HepG2 (cell line): ENCODE results near the gene EFCAB8. TPM values are rescaled to one million over a fixed set of nuclear protein-coding genes. Genes with fewer than 3 reads are reported as not detected.

Experiments
- CCAR2 ChIP-seq: fragments of 200-400 bp; formaldehyde crosslinking; optimal IDR thresholded peaks from 2 replicates; pipeline ENCODE3; 2018; ENCODE audit warnings: low read depth, mild to moderate bottlenecking, low read length, moderate library complexity
- HHEX ChIP-seq: IDR thresholded peaks from 2 replicates; pipeline ENCODE4 v1.6.1; 2016; ENCODE audit warnings: control low read depth
- HNF4A ChIP-seq: sonication (generic); formaldehyde crosslinking; IDR thresholded peaks from 2 replicates; pipeline ENCODE4 v1.4.0; 2020; ENCODE audit warnings: missing genetic modification reagents
- HNF4G ChIP-seq, 2 experiments: sonication (generic) in 1 of 2; formaldehyde crosslinking in 1 of 2; IDR thresholded peaks; 2 replicates each; pipeline versions ENCODE4 v1.4.0 to v1.6.1; 2011 to 2020; ENCODE audit warnings: borderline replicate concordance in 2 of 2, low read depth in 2 of 2, mild to moderate bottlenecking in 2 of 2, low read length in 1 of 2, missing genetic modification reagents in 1 of 2, moderate library complexity in 1 of 2
- LCORL ChIP-seq, 2 experiments: fragments of 450-650 bp in 1 of 2; sonication (generic) in 1 of 2; formaldehyde crosslinking in 1 of 2; IDR thresholded peaks; 2 replicates each; pipeline versions ENCODE4 v1.5.0 to v1.6.1; 2017 to 2020; ENCODE audit warnings: antibody characterized with exemption in 1 of 2, missing genetic modification reagents in 1 of 2
- NFKB2 ChIP-seq: sonication (generic); formaldehyde crosslinking; IDR thresholded peaks from 2 replicates; pipeline ENCODE4 v1.4.0; 2020; ENCODE audit warnings: missing genetic modification reagents, borderline replicate concordance
- PITX1 ChIP-seq: sonication (generic); formaldehyde crosslinking; IDR thresholded peaks from 2 replicates; pipeline ENCODE4 v1.5.1; 2020; ENCODE audit warnings: mild to moderate bottlenecking, missing genetic modification reagents
- TSC22D2 ChIP-seq: sonication (generic); formaldehyde crosslinking; IDR thresholded peaks from 2 replicates; pipeline ENCODE4 v1.5.1; 2020; ENCODE audit warnings: missing genetic modification reagents, mild to moderate bottlenecking, borderline replicate concordance
- ZFP37 ChIP-seq: sonication (generic); formaldehyde crosslinking; IDR thresholded peaks from 2 replicates; pipeline ENCODE4 v1.4.0; 2020; ENCODE audit warnings: missing genetic modification reagents, borderline replicate concordance
- ZMAT3 ChIP-seq: sonication (generic); formaldehyde crosslinking; conservative IDR thresholded peaks from 2 replicates; pipeline ENCODE4 v1.7.0; 2021; ENCODE audit warnings: missing genetic modification reagents
- ZNF264 ChIP-seq: sonication (generic); formaldehyde crosslinking; IDR thresholded peaks from 2 replicates; pipeline ENCODE4 v1.4.0; 2020; ENCODE audit warnings: missing genetic modification reagents
- ZNF501 ChIP-seq: sonication (generic); formaldehyde crosslinking; IDR thresholded peaks from 2 replicates; pipeline ENCODE4 v1.5.1; 2020; ENCODE audit warnings: mild to moderate bottlenecking, moderate library complexity, missing genetic modification reagents
- ZNF557 ChIP-seq: sonication (generic); formaldehyde crosslinking; IDR thresholded peaks from 2 replicates; pipeline ENCODE4 v1.4.0; 2020; ENCODE audit warnings: missing genetic modification reagents
- ZNF652 ChIP-seq: IDR thresholded peaks from 2 replicates; pipeline ENCODE4 v1.6.1; 2016; ENCODE audit warnings: low read depth, borderline replicate concordance
- ZNF713 ChIP-seq: sonication (generic); formaldehyde crosslinking; IDR thresholded peaks from 2 replicates; pipeline ENCODE4 v1.4.0; 2020; ENCODE audit warnings: mild to moderate bottlenecking, missing genetic modification reagents
- polyA plus RNA-seq, 8 experiments: library from polyadenylated mRNA; depleted of rRNA in 3 of 8; stranded (reverse) in 7 of 8; unstranded in 1 of 8; fragments of >200 nt; fragmentation: Illumina TruSeq in 4 of 8; extraction: Trizol in 4 of 8; gene quantifications; 2 replicates each; pipeline versions ENCODE4 v1.2.1 to v1.2.3, GENCODE V29; 2011 to 2016; ENCODE audit warnings: low read depth in 4 of 8, missing spikeins in 1 of 8, mixed read lengths in 1 of 8; ENCODE audit not compliant: insufficient read depth in 1 of 8
- total RNA-seq, 5 experiments: library from RNA; depleted of rRNA; stranded (reverse); fragments of >200 nt; fragmentation: Illumina TruSeq; extraction: Trizol; gene quantifications; 2 replicates each; pipeline ENCODE4 v1.2.3, GENCODE V29; 2016; ENCODE audit warnings: low read depth in 1 of 5
- TF ChIP-seq, protein P1 (sequence below): sonication (generic); formaldehyde crosslinking; IDR thresholded peaks from 2 replicates; pipeline ENCODE4 v1.5.1; 2020; ENCODE audit warnings: mild to moderate bottlenecking, moderate library complexity, missing genetic modification reagents
- TF ChIP-seq, protein P2 (sequence below): sonication (generic); formaldehyde crosslinking; IDR thresholded peaks from 2 replicates; pipeline ENCODE4 v1.8.1; 2023; ENCODE audit warnings: mild to moderate bottlenecking, missing genetic modification reagents
- TF ChIP-seq, protein P3 (sequence below): sonication (generic); formaldehyde crosslinking; IDR thresholded peaks from 2 replicates; pipeline ENCODE4 v1.4.0; 2020; ENCODE audit warnings: missing genetic modification reagents
- TF ChIP-seq, protein P4 (sequence below): sonication (generic); formaldehyde crosslinking; IDR thresholded peaks from 2 replicates; pipeline ENCODE4 v1.5.0; 2020; ENCODE audit warnings: mild to moderate bottlenecking, missing genetic modification reagents, borderline replicate concordance

The EFCAB8 gene
- total and polyA plus RNA-seq, 2 of the 13 experiments (the other 11 are each of a cell fraction or from before 2014, with no cell fraction given) = 0.15 to 0.22 TPM

DNA sequence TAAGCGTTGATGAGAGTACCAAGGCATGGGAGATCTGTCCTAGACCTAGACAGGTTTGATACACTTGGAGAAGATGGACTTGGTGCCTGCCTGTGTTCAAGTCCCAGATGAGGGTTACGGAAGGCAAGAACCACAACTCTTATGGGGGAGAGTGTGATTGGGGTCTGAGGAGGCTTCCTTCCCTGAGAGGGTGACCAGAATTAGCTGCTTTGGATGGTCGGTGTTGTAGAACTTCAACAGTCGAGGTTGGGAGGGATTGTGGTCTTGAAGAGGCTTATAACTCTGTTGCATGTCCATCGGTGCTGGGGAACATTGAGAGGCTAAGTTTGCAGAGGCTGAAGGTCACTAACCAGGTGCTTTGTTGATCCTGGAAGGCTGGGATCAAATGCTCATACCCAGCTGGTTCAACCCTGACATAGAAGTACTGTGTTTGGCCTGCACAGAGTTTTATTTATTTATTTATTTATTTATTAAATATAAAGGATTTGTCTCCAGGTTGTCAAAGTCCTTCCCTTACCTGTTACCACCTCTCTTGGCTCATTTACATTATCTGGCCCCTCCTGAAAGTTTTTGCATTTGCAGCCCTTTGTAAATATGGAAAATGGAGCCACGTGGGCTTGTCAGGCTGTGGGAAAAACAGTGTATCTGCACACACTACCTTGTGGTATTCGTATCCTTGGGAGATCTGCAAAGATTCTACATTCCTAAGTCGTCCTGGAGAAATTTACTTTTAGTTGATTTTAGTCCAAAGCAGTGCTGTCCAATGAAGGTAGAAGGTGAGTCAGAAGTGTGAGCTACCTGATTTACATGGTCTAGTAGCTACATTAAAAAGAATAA, 15.8 kb upstream of the EFCAB8 start (continued):
- TF ChIP-seq ZNF713 (CRISPR knock-in tag) (0 out of 2 replicates have a peak, but pooled peaks have one; percentile 8), ZFP37 (CRISPR knock-in tag) (0 out of 2 replicates have a peak, but pooled peaks have one; percentile 46), CCAR2 (no peak), HNF4A (CRISPR knock-in tag) (peak; percentile 42), ZNF501 (CRISPR knock-in tag) (0 out of 2 replicates have a peak, but pooled peaks have one; percentile 29), HHEX (CRISPR knock-in tag) (no peak), ZNF264 (CRISPR knock-in tag) (peak; percentile 77), PITX1 (CRISPR knock-in tag) (peak; percentile 52; the same call in 1 of the 2 replicates), ZNF652 (CRISPR knock-in tag) (no peak), LCORL (IDR thresholded peaks at IDR 0.05) (no peak), LCORL (CRISPR knock-in tag; IDR thresholded peaks at IDR 0.05) (peak; percentile 50; the same call in 1 of the 2 replicates), ZMAT3 (0 out of 2 replicates have a peak, but pooled peaks have one; percentile 54), NFKB2 (no peak), HNF4G (IDR thresholded peaks at IDR 0.05; ENCODE audit: borderline replicate concordance, low read depth, low read length) (0 out of 2 replicates have a peak, but pooled peaks have one; percentile 32), HNF4G (CRISPR knock-in tag; IDR thresholded peaks at IDR 0.05; ENCODE audit: borderline replicate concordance, low read depth) (no peak), TSC22D2 (CRISPR knock-in tag) (no peak), ZNF557 (0 out of 2 replicates have a peak, but pooled peaks have one; percentile 35)
- TF ChIP-seq, protein P1, sequence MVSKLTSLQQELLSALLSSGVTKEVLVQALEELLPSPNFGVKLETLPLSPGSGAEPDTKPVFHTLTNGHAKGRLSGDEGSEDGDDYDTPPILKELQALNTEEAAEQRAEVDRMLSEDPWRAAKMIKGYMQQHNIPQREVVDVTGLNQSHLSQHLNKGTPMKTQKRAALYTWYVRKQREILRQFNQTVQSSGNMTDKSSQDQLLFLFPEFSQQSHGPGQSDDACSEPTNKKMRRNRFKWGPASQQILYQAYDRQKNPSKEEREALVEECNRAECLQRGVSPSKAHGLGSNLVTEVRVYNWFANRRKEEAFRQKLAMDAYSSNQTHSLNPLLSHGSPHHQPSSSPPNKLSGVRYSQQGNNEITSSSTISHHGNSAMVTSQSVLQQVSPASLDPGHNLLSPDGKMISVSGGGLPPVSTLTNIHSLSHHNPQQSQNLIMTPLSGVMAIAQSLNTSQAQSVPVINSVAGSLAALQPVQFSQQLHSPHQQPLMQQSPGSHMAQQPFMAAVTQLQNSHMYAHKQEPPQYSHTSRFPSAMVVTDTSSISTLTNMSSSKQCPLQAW = peak; percentile 18; the same call in 1 of the 2 replicates
- TF ChIP-seq, protein P2, sequence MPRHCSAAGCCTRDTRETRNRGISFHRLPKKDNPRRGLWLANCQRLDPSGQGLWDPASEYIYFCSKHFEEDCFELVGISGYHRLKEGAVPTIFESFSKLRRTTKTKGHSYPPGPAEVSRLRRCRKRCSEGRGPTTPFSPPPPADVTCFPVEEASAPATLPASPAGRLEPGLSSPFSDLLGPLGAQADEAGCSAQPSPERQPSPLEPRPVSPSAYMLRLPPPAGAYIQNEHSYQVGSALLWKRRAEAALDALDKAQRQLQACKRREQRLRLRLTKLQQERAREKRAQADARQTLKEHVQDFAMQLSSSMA = 0 out of 2 replicates have a peak, but pooled peaks have one; percentile 56
- TF ChIP-seq, protein P3, sequence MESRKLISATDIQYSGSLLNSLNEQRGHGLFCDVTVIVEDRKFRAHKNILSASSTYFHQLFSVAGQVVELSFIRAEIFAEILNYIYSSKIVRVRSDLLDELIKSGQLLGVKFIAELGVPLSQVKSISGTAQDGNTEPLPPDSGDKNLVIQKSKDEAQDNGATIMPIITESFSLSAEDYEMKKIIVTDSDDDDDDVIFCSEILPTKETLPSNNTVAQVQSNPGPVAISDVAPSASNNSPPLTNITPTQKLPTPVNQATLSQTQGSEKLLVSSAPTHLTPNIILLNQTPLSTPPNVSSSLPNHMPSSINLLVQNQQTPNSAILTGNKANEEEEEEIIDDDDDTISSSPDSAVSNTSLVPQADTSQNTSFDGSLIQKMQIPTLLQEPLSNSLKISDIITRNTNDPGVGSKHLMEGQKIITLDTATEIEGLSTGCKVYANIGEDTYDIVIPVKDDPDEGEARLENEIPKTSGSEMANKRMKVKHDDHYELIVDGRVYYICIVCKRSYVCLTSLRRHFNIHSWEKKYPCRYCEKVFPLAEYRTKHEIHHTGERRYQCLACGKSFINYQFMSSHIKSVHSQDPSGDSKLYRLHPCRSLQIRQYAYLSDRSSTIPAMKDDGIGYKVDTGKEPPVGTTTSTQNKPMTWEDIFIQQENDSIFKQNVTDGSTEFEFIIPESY = no peak
- TF ChIP-seq, protein P4, sequence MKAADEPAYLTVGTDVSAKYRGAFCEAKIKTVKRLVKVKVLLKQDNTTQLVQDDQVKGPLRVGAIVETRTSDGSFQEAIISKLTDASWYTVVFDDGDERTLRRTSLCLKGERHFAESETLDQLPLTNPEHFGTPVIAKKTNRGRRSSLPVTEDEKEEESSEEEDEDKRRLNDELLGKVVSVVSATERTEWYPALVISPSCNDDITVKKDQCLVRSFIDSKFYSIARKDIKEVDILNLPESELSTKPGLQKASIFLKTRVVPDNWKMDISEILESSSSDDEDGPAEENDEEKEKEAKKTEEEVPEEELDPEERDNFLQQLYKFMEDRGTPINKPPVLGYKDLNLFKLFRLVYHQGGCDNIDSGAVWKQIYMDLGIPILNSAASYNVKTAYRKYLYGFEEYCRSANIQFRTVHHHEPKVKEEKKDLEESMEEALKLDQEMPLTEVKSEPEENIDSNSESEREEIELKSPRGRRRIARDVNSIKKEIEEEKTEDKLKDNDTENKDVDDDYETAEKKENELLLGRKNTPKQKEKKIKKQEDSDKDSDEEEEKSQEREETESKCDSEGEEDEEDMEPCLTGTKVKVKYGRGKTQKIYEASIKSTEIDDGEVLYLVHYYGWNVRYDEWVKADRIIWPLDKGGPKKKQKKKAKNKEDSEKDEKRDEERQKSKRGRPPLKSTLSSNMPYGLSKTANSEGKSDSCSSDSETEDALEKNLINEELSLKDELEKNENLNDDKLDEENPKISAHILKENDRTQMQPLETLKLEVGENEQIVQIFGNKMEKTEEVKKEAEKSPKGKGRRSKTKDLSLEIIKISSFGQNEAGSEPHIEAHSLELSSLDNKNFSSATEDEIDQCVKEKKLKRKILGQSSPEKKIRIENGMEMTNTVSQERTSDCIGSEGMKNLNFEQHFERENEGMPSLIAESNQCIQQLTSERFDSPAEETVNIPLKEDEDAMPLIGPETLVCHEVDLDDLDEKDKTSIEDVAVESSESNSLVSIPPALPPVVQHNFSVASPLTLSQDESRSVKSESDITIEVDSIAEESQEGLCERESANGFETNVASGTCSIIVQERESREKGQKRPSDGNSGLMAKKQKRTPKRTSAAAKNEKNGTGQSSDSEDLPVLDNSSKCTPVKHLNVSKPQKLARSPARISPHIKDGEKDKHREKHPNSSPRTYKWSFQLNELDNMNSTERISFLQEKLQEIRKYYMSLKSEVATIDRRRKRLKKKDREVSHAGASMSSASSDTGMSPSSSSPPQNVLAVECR (CRISPR knock-in tag) = 0 out of 2 replicates have a peak, but pooled peaks have one; percentile 45
